HG02588 (cell line): ENCODE results near the gene TRIO.
"Not testable (repeated sequence)": the region's sequence is repeated elsewhere in the genome, so short reads cannot be mapped to it uniquely, and the experiment has no call there.

ENCODE experiments used
- ATAC-seq: cut with Tn5 transposase; IDR thresholded peaks from one replicate; pipeline ENCODE4 v1.9.1; 2021; ENCODE audit warnings: mild to moderate bottlenecking, moderate library complexity; ENCODE audit not compliant: unreplicated experiment

TRIO gene

GRCh38 chr5:14204785-14205321 is 61.7 kb downstream of the TRIO start:
- ATAC-seq = no peak

GRCh38 chr5:14206028-14206725 is 63.0 kb downstream of the TRIO start:
- ATAC-seq = no peak

- not testable (repeated sequence) for ATAC-seq
Measured at GRCh38 chr5:14207428-14207827, 64.3 kb downstream of the TRIO start.

- peak; percentile 60 for ATAC-seq
Measured at GRCh38 chr5:14208071-14209021, 65.2 kb downstream of the TRIO start.

- ATAC-seq = no peak
Measured at GRCh38 chr5:14209222-14209822, 66.2 kb downstream of the TRIO start.

GRCh38 chr5:14209836-14210235 is 66.7 kb downstream of the TRIO start:
- no peak for ATAC-seq

GRCh38 chr5:14210729-14211128 is 67.6 kb downstream of the TRIO start:
- ATAC-seq = no peak

- peak; percentile 41 for ATAC-seq
Measured at GRCh38 chr5:14211818-14212803, 69.0 kb downstream of the TRIO start.

- peak; percentile 29 for ATAC-seq
Measured at GRCh38 chr5:14212838-14213237, 69.7 kb downstream of the TRIO start.

- ATAC-seq = no peak
Measured at GRCh38 chr5:14213253-14213652, 70.1 kb downstream of the TRIO start.

- peak; percentile 23 for ATAC-seq
Measured at GRCh38 chr5:14213813-14214585, 70.9 kb downstream of the TRIO start.

GRCh38 chr5:14215901-14216300 is 72.8 kb downstream of the TRIO start:
- no peak for ATAC-seq

GRCh38 chr5:14216372-14216771 is 73.2 kb downstream of the TRIO start:
- ATAC-seq = no peak

GRCh38 chr5:14216902-14217301 is 73.8 kb downstream of the TRIO start:
- ATAC-seq = no peak

GRCh38 chr5:14217587-14217986 is 74.4 kb downstream of the TRIO start:
- no peak for ATAC-seq

GRCh38 chr5:14218011-14218410 is 74.9 kb downstream of the TRIO start:
- ATAC-seq = no peak

GRCh38 chr5:14218480-14218879 is 75.3 kb downstream of the TRIO start:
- no peak for ATAC-seq

GRCh38 chr5:14218897-14219573 is 75.9 kb downstream of the TRIO start:
- ATAC-seq = no peak
